Activated CD4-positive, alpha-beta T cell treated with anti-CD3 and anti-CD28 coated beads, Interleukin-2, amount 50 U/mL, for 48 hours (primary cell): Measurements from ENCODE around the gene EYA4.
"Not testable (repeated sequence)": the region's sequence is repeated elsewhere in the genome, so short reads cannot be mapped to it uniquely, and the experiment has no call there.

ENCODE experiments used
- DNase-seq, 2 experiments: peaks; one replicate each; pipeline ENCODE4 v3.0.0-alpha.2; 2020

The EYA4 gene

GRCh38 chr6:133542056-133542821 is 301.1 kb downstream of the EYA4 start:
- no peak for DNase-seq

DNA sequence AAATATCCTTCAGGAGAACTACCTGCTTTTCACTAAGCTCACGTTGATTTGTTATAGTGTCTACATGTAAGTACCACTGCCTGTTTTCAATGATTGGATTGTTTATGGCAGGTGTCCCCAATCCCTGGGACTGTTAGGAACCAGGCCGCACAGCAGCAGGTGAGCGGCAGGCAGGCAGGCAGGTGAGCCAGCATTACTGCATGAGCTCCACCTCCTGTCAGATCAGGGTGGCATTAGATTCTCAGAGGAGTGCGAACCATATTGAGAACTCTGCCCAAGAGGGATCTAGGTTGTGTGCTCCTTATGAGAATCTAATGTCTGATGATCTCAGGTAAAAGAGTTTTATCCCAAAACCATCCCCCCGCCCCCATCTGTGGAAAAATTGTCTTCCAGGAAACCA is 303.3 kb downstream of the EYA4 start:
- DNase-seq, result no peak

DNA sequence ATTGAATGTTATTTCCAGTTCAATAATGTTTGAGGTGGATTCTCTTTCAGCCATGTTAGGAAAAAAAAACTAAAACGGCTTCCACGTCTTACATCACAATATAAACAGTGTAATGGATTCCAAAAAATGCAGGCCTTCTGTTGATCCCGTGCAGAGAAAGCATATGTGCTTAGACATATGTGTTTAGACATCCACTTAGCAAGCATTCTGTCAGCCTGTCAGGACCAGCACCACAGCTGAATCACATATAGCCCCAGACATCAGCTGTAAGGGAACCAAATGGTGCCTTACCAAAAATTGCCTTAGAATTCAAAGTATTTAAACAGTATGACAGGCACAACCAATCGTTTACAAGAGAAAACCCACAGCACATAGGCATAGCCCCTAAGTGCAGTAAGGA is 304.9 kb downstream of the EYA4 start:
- no peak for DNase-seq

GRCh38 chr6:133547136-133547535 is 306.0 kb downstream of the EYA4 start:
- no peak for DNase-seq

GRCh38 chr6:133548423-133549159 is 307.4 kb downstream of the EYA4 start:
- DNase-seq, result no peak

- DNase-seq, result no peak
These were observed 308.2 kb downstream of the EYA4 start for GRCh38 chr6:133549371-133549801.

DNA sequence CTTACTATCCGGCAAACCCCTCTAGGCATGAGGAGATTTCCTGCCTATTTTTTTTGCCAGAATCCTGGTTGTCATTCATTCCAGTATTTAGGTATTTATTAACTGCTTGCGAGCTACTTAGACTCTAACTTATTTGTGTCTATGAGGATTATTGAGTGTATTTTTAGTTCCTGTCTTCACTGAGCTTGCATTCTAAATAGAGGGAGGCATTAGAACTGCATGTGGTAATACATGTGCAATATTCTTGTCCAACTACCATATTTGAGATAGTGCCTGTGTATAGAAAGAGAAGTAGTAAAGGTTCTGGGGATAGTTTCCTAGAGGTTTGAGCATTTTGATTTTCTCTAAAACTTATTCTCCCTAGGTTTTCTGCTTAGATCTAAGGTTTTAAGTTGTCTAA is 308.9 kb downstream of the EYA4 start:
- no peak for DNase-seq

DNA sequence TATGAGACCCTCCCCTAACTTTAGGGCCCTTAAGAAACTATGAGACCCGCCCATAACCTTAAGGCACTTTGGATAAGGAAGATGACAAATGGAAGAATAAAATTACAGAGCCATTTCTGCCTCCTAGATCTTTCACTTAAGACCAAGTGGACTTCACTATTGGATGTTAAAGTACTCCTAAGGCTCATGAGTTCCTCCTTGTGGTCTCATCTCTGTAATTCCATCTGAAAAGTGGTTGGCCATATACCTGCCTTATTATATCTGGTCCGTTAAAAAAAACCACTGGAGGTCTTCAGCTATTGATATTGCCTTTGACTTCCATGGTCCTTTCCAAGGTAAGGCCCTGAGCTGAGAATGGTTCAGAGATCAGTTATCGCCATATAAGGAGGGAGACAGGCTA is 310.3 kb downstream of the EYA4 start:
- no peak for DNase-seq

- DNase-seq, result no peak
These were observed 310.7 kb downstream of the EYA4 start for GRCh38 chr6:133551847-133552341.

GRCh38 chr6:133553652-133554051 is 312.5 kb downstream of the EYA4 start:
- peak; percentile 11 to 26 for DNase-seq

GRCh38 chr6:133554121-133554520 is 313.0 kb downstream of the EYA4 start:
- DNase-seq, result not testable (repeated sequence)

DNA sequence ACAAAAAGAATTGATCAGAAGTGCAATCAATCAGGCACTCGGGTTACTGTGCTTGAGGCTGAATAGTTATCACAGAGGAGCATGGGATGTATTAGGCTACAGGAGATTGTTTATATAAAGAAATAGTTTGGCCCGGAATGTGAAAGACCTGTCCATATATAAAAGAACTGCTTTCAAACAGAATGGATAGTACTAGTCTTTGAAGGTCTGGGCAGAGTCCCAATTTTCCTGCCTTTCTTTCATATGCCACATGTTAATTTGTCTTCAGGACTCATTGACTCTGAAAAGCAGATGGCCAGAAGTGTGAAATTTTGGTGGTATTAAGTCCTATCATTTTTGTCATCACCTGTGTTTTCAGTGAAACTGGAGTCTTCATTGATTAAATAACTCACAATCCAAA is 314.5 kb downstream of the EYA4 start:
- no peak for DNase-seq

GRCh38 chr6:133559926-133560325 is 318.8 kb downstream of the EYA4 start:
- DNase-seq, result no peak

- DNase-seq, result no peak
These were observed 326.5 kb downstream of the EYA4 start for GRCh38 chr6:133567636-133568035.

GRCh38 chr6:133568970-133569889 is 328.1 kb downstream of the EYA4 start:
- peak in 1 of 2 experiments; percentile 8 for DNase-seq

DNA sequence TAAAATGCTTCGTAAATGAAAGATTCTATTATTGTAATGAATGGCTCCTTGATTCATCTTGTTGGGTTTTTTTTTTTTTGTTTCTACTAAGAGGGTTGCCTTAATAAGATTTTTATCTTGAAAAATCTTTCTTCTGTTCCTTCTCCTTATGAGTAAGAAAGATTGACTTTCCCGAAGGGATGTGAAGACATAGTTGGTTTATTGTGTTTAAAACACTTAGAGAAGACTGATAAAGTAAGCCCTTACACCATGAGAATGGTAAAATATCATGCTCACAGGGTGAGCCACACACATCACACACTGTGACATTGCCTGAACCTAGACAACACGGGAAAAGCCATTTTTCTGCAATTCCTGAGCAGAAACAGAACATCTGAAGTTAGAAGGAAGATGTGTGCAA is 330.5 kb downstream of the EYA4 start:
- DNase-seq, result no peak

DNA sequence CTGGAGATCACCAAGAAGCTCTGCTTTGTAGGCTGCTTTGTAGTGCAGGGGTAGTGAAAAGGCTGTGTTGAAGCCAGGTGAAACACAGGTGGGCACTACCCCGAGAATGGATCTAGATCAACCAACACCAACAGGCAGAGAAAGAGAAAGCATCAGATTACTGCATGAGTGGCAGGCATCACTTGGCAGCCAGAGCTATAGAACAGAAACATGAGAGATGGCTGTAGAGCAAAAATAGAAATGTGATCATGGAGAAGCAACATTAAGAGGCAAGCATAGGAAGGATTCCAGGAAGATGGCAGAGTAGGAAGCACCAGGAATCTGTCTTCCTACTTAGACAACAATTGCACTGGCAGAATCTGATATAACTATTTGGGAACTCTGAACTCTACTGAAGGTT is 336.7 kb downstream of the EYA4 start:
- no peak for DNase-seq
